SK-N-SH treated with all-trans-retinoic acid at 6 μM for 48 hours (cell line): Measurements from ENCODE around the gene HEYL.

Experiments
- ATAC-seq: fragments of 200-7000 bp; cut with Tn5 transposase; 3 replicates; pipeline ENCODE4 v1.9.1; 2020; ENCODE audit warnings: mild to moderate bottlenecking, moderate library complexity
- ARNTL ChIP-seq: fragments of 450-650 bp; formaldehyde crosslinking; IDR thresholded peaks from 2 replicates; pipeline ENCODE4 v1.5.0; 2020; ENCODE audit warnings: low read depth, mild to moderate bottlenecking, moderate library complexity, borderline replicate concordance
- BACH2 ChIP-seq: fragments of 250-450 bp; sonication (Bioruptor Pico); IDR thresholded peaks from 2 replicates; pipeline ENCODE4 v1.9.0; 2021; ENCODE audit warnings: mild to moderate bottlenecking, borderline replicate concordance
- CREB5 ChIP-seq: fragments of 250-450 bp; sonication (Bioruptor Pico); IDR thresholded peaks from 2 replicates; pipeline ENCODE4 v1.5.1; 2020; ENCODE audit warnings: low read depth, mild to moderate bottlenecking, moderate library complexity
- CSDC2 ChIP-seq: fragments of 250-450 bp; sonication (Bioruptor Pico); IDR thresholded peaks from 2 replicates; pipeline ENCODE4 v1.5.0; 2020; ENCODE audit warnings: mild to moderate bottlenecking, moderate library complexity
- CSRNP3 ChIP-seq: fragments of 250-450 bp; sonication (Bioruptor Pico); IDR thresholded peaks from 2 replicates; pipeline ENCODE4 v1.5.1; 2021; ENCODE audit warnings: mild to moderate bottlenecking, moderate library complexity
- ESRRG ChIP-seq: fragments of 250-450 bp; sonication (Bioruptor Pico); IDR thresholded peaks from 2 replicates; pipeline ENCODE4 v1.6.1; 2021; ENCODE audit warnings: mild to moderate bottlenecking
- GLIS3 ChIP-seq: fragments of 250-450 bp; sonication (Bioruptor Pico); IDR thresholded peaks from 2 replicates; pipeline ENCODE4 v1.5.0; 2020; ENCODE audit warnings: mild to moderate bottlenecking, moderate library complexity
- ISL1 ChIP-seq: fragments of 250-450 bp; sonication (Bioruptor Pico); IDR thresholded peaks from 2 replicates; pipeline ENCODE4 v2.1.2; 2022; ENCODE audit warnings: mild to moderate bottlenecking, moderate library complexity
- OSR1 ChIP-seq: fragments of 250-450 bp; sonication (Bioruptor Pico); IDR thresholded peaks from 2 replicates; pipeline ENCODE4 v1.8.0; 2022; ENCODE audit warnings: moderate library complexity, mild to moderate bottlenecking, inconsistent platforms
- POU6F1 ChIP-seq: fragments of 250-450 bp; sonication (Bioruptor Pico); IDR thresholded peaks from 2 replicates; pipeline ENCODE4 v1.8.0; 2021; ENCODE audit warnings: low read depth, mild to moderate bottlenecking, moderate library complexity, borderline replicate concordance
- PPARA ChIP-seq: fragments of 250-450 bp; sonication (Bioruptor Pico); IDR thresholded peaks from 2 replicates; pipeline ENCODE4 v1.5.0; 2020; ENCODE audit warnings: mild to moderate bottlenecking, borderline replicate concordance
- RARB ChIP-seq: fragments of 250-450 bp; sonication (Bioruptor Pico); IDR thresholded peaks from 2 replicates; pipeline ENCODE4 v1.8.0; 2021; ENCODE audit warnings: mild to moderate bottlenecking, moderate library complexity
- SNAI2 ChIP-seq: fragments of 250-450 bp; sonication (Bioruptor Pico); IDR thresholded peaks from 2 replicates; pipeline ENCODE4 v1.5.0; 2020; ENCODE audit warnings: mild to moderate bottlenecking, moderate library complexity
- TCF4 ChIP-seq: fragments of 250-450 bp; sonication (Bioruptor Pico); IDR thresholded peaks from 2 replicates; pipeline ENCODE4 v1.8.0; 2021; ENCODE audit warnings: mild to moderate bottlenecking, moderate library complexity, borderline replicate concordance
- TOX ChIP-seq: fragments of 250-450 bp; sonication (Bioruptor Pico); IDR thresholded peaks from 2 replicates; pipeline ENCODE4 v1.8.0; 2021; ENCODE audit warnings: mild to moderate bottlenecking, moderate library complexity, borderline replicate concordance
- TSHZ2 ChIP-seq: fragments of 250-450 bp; sonication (Bioruptor Pico); IDR thresholded peaks from 2 replicates; pipeline ENCODE4 v1.5.0; 2020; ENCODE audit warnings: mild to moderate bottlenecking, moderate library complexity
- ZC3H10 ChIP-seq: fragments of 250-450 bp; sonication (Bioruptor Pico); IDR thresholded peaks from 2 replicates; pipeline ENCODE4 v1.5.1; 2021; ENCODE audit warnings: mild to moderate bottlenecking, moderate library complexity
- ZFP3 ChIP-seq: fragments of 250-450 bp; sonication (Bioruptor Pico); IDR thresholded peaks from 2 replicates; pipeline ENCODE4 v1.5.0; 2020; ENCODE audit warnings: mild to moderate bottlenecking, moderate library complexity
- ZFP30 ChIP-seq: fragments of 450-650 bp; formaldehyde crosslinking; IDR thresholded peaks from 2 replicates; pipeline ENCODE4 v1.5.0; 2022; ENCODE audit warnings: mild to moderate bottlenecking, moderate library complexity
- ZNF565 ChIP-seq: fragments of 450-650 bp; formaldehyde crosslinking; conservative IDR thresholded peaks from 2 replicates; pipeline ENCODE4 v1.5.0; 2020; ENCODE audit warnings: low read depth, mild to moderate bottlenecking, moderate library complexity
- ZNF70 ChIP-seq: fragments of 450-650 bp; formaldehyde crosslinking; IDR thresholded peaks from 2 replicates; pipeline ENCODE4 v1.5.0; 2020; ENCODE audit warnings: mild to moderate bottlenecking, moderate library complexity
- ZNF8 ChIP-seq: fragments of 450-650 bp; formaldehyde crosslinking; IDR thresholded peaks from 2 replicates; pipeline ENCODE4 v1.5.0; 2020; ENCODE audit warnings: mild to moderate bottlenecking, moderate library complexity

The HEYL gene

GRCh38 chr1:39652105-39652504 lies 12.7 kb upstream of the HEYL start (continued):
- TF ChIP-seq CREB5 (CRISPR knock-in tag), result no peak
- no peak for TF ChIP-seq ZFP3 (CRISPR knock-in tag)
- no peak for TF ChIP-seq SNAI2 (CRISPR knock-in tag)
- TF ChIP-seq CSDC2 (CRISPR knock-in tag), result no peak
- no peak for TF ChIP-seq ZNF70 (CRISPR knock-in tag)
- no peak for TF ChIP-seq GLIS3 (CRISPR knock-in tag)
- TF ChIP-seq ZC3H10 (CRISPR knock-in tag), result no peak
- no peak for TF ChIP-seq OSR1 (CRISPR knock-in tag)
- no peak for TF ChIP-seq POU6F1 (CRISPR knock-in tag)
- TF ChIP-seq ISL1 (CRISPR knock-in tag), result no peak

- TF ChIP-seq BACH2, result no peak
- TF ChIP-seq ZNF8, result no peak
- no peak for TF ChIP-seq ZNF565 (CRISPR knock-in tag)
- no peak for TF ChIP-seq OSR1 (CRISPR knock-in tag)
- no peak for TF ChIP-seq POU6F1 (CRISPR knock-in tag)
- TF ChIP-seq ESRRG, result no peak
- TF ChIP-seq CSDC2 (CRISPR knock-in tag), result no peak
- no peak for TF ChIP-seq SNAI2 (CRISPR knock-in tag)
- no peak for TF ChIP-seq ZFP30 (CRISPR knock-in tag)
- no peak for TF ChIP-seq ZFP3 (CRISPR knock-in tag)
- no peak for TF ChIP-seq ZNF70 (CRISPR knock-in tag)
- TF ChIP-seq CSRNP3 (CRISPR knock-in tag), result no peak
- TF ChIP-seq RARB (CRISPR knock-in tag), result no peak
- TF ChIP-seq PPARA (CRISPR knock-in tag), result no peak
- no peak for TF ChIP-seq TSHZ2 (CRISPR knock-in tag)
- no peak for TF ChIP-seq TOX
- TF ChIP-seq ARNTL (CRISPR knock-in tag), result no peak
- no peak for TF ChIP-seq ISL1 (CRISPR knock-in tag)
- TF ChIP-seq TCF4 (CRISPR knock-in tag), result no peak
- no peak for ATAC-seq
These were observed 11.0 kb upstream of the HEYL start for GRCh38 chr1:39650431-39650830.

- TF ChIP-seq PPARA (CRISPR knock-in tag) (no peak), ZNF8 (no peak), ZNF70 (CRISPR knock-in tag) (no peak), ZNF565 (CRISPR knock-in tag) (no peak), ARNTL (CRISPR knock-in tag) (no peak), ZC3H10 (CRISPR knock-in tag) (no peak), ZFP3 (CRISPR knock-in tag) (no peak)
- ATAC-seq, result no peak
These were observed 10.3 kb upstream of the HEYL start for GRCh38 chr1:39649636-39650185.
